BLaER1 treated with 17β-estradiol and CSF1 and Interleukin-3, amounts not matched to agents 10 nM and 100 nM (cell line): ENCODE data around the gene CCDC85C.
A peak's percentile ranks its signal among the peaks of the same experiment; 100 is the strongest.

Source experiments
- H3K27ac ChIP-seq, 11 experiments: shearing (Covaris generic); formaldehyde crosslinking; 2 replicates each; pipeline ENCODE4 v1.8.1; 2022
- H3K27me3 ChIP-seq, 11 experiments: shearing (Covaris generic); formaldehyde crosslinking; 2 replicates each; pipeline ENCODE4 v1.8.1; 2022
- H3K36me3 ChIP-seq, 11 experiments: shearing (Covaris generic); formaldehyde crosslinking; 2 replicates each; pipeline ENCODE4 v1.8.1; 2022
- H3K4me1 ChIP-seq, 10 experiments: shearing (Covaris generic); formaldehyde crosslinking; 2 replicates each; pipeline ENCODE4 v1.8.1; 2022
- H3K4me2 ChIP-seq, 11 experiments: shearing (Covaris generic); formaldehyde crosslinking; 2 replicates each; pipeline ENCODE4 v1.8.1; 2022
- H3K4me3 ChIP-seq, 10 experiments: shearing (Covaris generic); formaldehyde crosslinking; 2 replicates each; pipeline ENCODE4 v1.8.1; 2022
- H3K9ac ChIP-seq, 11 experiments: shearing (Covaris generic); formaldehyde crosslinking; 2 replicates each; pipeline ENCODE4 v1.8.1; 2022
- H3K9me3 ChIP-seq, 11 experiments: shearing (Covaris generic); formaldehyde crosslinking; replicated peaks in 1 of 11; 2 replicates each; pipeline ENCODE4 v1.8.1; 2022
- H4K20me1 ChIP-seq, 11 experiments: shearing (Covaris generic); formaldehyde crosslinking; 2 replicates each; pipeline ENCODE4 v1.8.1; 2022
- Cebpa-rat ChIP-seq, 11 experiments: shearing (Covaris generic); IDR thresholded peaks; 2 replicates each; pipeline ENCODE4 v1.8.1; 2022

CCDC85C gene

DNA sequence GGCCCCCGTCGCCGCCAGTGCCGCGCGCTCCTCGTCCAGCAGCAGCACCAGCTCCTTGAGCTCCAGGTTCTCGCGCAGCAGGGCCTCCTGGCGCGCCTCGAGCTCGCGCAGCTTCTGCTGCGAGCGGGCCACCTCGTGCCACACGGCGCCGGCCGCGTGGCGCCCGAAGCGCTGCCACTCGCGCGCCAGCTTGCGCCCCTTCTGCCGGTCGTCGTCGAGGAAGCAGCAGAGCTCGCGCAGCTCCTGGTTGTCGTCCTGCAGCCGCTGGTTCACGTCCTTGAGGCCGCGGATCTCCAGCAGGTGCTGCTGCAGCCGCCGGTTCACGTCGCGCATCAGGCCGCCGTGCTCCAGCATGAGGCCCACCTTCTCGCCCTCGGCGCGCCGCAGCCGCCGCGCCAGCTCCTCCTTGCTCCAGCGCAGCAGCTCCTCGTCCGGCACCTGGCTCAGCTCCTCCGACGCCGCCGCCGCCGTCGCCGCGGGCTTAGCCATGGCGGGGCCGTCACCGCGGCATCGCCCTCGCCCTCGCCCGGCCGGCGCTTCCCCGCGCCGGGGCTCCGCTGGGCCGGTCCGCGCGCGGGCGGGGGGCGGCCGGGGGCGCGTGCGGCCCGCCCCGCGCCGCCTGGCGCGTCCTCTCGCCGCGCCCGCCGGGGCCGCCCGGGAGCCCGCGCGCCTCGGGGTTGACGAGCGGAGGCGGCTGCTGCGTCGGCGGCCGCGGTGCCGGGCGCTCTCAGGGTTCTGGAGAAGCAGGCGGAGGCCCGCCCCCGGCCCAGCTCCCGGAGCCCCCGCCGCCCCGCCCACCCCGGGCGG lies at the start of gene CCDC85C:
CCDC85C (minus strand) TSS at position 737 of the 807 bp plus-strand sequence; CDS start at position 489, 248 bp downstream.
- Histone ChIP-seq H3K27me3 (peaks cover 0 to 4% (median 0%) of the 10 kb centered on the region in 11 experiments; a peak in 1 of 22 replicates), H3K4me1 (peaks cover 33 to 66% (median 64%) of the 10 kb centered on the region in 10 experiments), H3K27ac (peak within 1 kb of the TSS; percentile 58 to 92 (median 90); a peak in 20 of 22 replicates), H3K9me3 (no peaks in the 10 kb centered on the region), H3K36me3 (no peaks in the 10 kb centered on the region; a peak in 1 of 22 replicates), H4K20me1 (peaks cover 0 to 60% (median 17%) of the 10 kb centered on the region in 11 experiments; a peak in 14 of 22 replicates), H3K9ac (peak within 1 kb of the TSS; percentile 80 to 95 (median 91)), H3K4me3 (peak within 1 kb of the TSS; percentile 77 to 94 (median 88)), H3K4me2 (peak within 1 kb of the TSS; percentile 92 to 100 (median 97))
- no peak for TF ChIP-seq Cebpa-rat (IDR thresholded peaks at IDR 0.05)

- TF ChIP-seq Cebpa-rat (IDR thresholded peaks at IDR 0.05) = no peak
- Histone ChIP-seq H3K27ac (no peak overlapping the region), H3K4me2 (peak overlapping the region; percentile 13 to 81 (median 73); a peak in 20 of 22 replicates), H3K4me3 (no peak overlapping the region), H3K27me3 (peaks cover 0 to 3% (median 0%) of the 10 kb centered on the region in 11 experiments; a peak in 3 of 22 replicates), H3K9me3 (no peaks in the 10 kb centered on the region), H3K4me1 (peaks cover 22 to 52% (median 35%) of the 10 kb centered on the region in 10 experiments), H4K20me1 (no peaks in the 10 kb centered on the region), H3K9ac (0 out of 22 replicates have a peak overlapping the region, but pooled peaks of 1 of the 11 experiments have one; percentile 11), H3K36me3 (no peaks in the 10 kb centered on the region)
These were observed 48.1 kb upstream of the CCDC85C start for GRCh38 chr14:99651953-99652746.

DNA sequence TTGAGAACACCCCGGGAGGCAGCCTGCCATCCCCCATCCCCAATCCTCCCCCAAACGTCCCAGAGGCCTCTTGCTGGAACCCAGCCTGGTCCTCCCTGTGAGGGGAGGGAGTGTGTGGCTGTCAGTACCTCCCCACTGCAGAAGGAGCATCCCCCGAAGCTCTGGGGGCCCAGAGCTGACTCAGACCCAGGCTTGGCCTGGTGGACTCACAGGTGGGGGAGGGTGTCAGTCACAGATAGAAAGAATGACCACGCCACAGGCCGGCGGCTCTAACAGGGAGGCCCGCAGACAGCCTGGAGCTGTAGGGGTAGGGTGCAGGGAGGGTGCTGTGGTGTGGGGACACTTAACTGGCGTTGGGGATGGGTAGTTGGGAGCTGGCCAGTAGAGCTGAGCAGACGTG lies 46.2 kb upstream of the CCDC85C start:
- TF ChIP-seq Cebpa-rat (IDR thresholded peaks at IDR 0.05) = no peak

GRCh38 chr14:99649643-99650042 lies 45.6 kb upstream of the CCDC85C start:
- Histone ChIP-seq H3K4me2 (peak overlapping the region in 4 of 11 experiments; percentile 24 to 57 (median 32); a peak in 4 of 22 replicates), H3K36me3 (no peaks in the 10 kb centered on the region), H3K4me1 (peaks cover 30 to 54% (median 38%) of the 10 kb centered on the region in 10 experiments), H4K20me1 (no peaks in the 10 kb centered on the region), H3K27me3 (peaks cover 12 to 26% (median 19%) of the 10 kb centered on the region in 11 experiments), H3K9me3 (no peaks in the 10 kb centered on the region), H3K9ac (no peak overlapping the region), H3K27ac (no peak overlapping the region), H3K4me3 (no peak overlapping the region)
- TF ChIP-seq Cebpa-rat (IDR thresholded peaks at IDR 0.05) = no peak

More for the DNA sequence above, 46.2 kb upstream of the CCDC85C start:
- H3K27me3 ChIP-seq = peaks cover 11 to 20% (median 13%) of the 10 kb centered on the region in 11 experiments
- no peaks in the 10 kb centered on the region for H3K9me3 ChIP-seq
- H3K27ac ChIP-seq = no peak overlapping the region
- no peaks in the 10 kb centered on the region for H3K36me3 ChIP-seq
- no peak overlapping the region for H3K4me3 ChIP-seq
- no peak overlapping the region for H3K9ac ChIP-seq
- H3K4me1 ChIP-seq = peaks cover 25 to 48% (median 32%) of the 10 kb centered on the region in 10 experiments
- no peak overlapping the region for H3K4me2 ChIP-seq
- H4K20me1 ChIP-seq = no peaks in the 10 kb centered on the region

GRCh38 chr14:99649219-99649618 lies 45.2 kb upstream of the CCDC85C start:
- TF ChIP-seq Cebpa-rat (IDR thresholded peaks at IDR 0.05) = no peak
- Histone ChIP-seq H3K4me3 (no peak overlapping the region), H3K9me3 (no peaks in the 10 kb centered on the region), H3K9ac (no peak overlapping the region), H4K20me1 (no peaks in the 10 kb centered on the region), H3K27ac (no peak overlapping the region), H3K36me3 (no peaks in the 10 kb centered on the region), H3K27me3 (peaks cover 12 to 30% (median 23%) of the 10 kb centered on the region in 11 experiments), H3K4me1 (peaks cover 30 to 53% (median 39%) of the 10 kb centered on the region in 10 experiments), H3K4me2 (peak overlapping the region in 5 of 11 experiments; percentile 11 to 57 (median 31); a peak in 8 of 22 replicates)

DNA sequence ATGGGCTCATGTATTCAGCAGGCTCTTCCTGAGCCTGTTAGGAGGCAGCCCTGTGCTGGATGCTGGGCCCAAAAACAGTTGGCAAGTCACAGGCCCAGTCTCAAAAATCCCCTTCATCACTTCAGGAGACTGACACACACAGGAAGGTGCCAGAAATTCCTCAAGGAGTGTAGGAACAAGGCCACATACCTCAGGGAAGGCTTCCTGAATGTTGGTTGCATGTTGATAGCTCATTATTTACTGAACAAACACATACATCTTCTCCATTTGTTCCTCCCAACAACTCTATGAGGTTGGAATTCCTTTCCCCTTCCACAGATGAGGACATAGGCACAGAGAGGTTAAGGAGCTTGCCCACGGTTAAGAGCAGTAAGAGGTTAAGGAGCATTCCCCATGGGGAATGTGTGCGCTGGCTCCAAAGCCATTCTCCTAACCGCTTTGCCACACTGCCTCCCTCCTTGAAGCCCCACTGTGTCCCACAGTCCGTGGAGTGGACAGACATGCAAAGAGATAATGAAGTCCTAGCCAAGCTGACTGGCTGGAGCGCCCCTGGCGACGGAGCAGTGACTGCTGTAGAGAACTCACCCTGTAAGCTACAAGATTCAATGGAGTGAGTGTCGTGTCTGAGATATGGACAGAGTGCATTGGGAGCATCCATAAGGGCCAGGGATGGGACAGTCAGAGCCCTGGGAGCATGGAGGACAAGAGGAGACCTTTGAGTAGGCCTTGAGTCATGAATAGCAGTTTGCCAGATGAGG lies 44.2 kb upstream of the CCDC85C start:
- TF ChIP-seq Cebpa-rat (IDR thresholded peaks at IDR 0.05) = no peak
- Histone ChIP-seq H3K27me3 (peaks cover 12 to 40% (median 33%) of the 10 kb centered on the region in 11 experiments), H3K4me2 (peak overlapping the region in 3 of 11 experiments; percentile 1 to 26 (median 18); a peak in 2 of 22 replicates), H3K36me3 (no peaks in the 10 kb centered on the region), H3K4me3 (no peak overlapping the region), H3K9ac (no peak overlapping the region), H3K27ac (no peak overlapping the region), H3K9me3 (no peaks in the 10 kb centered on the region), H4K20me1 (peaks cover 0 to 4% (median 0%) of the 10 kb centered on the region in 11 experiments; a peak in 1 of 22 replicates), H3K4me1 (peaks cover 34 to 52% (median 45%) of the 10 kb centered on the region in 10 experiments)

GRCh38 chr14:99647411-99647810 lies 43.4 kb upstream of the CCDC85C start:
- no peak for TF ChIP-seq Cebpa-rat (IDR thresholded peaks at IDR 0.05)
- Histone ChIP-seq H3K27ac (no peak overlapping the region), H3K9ac (no peak overlapping the region), H3K9me3 (no peaks in the 10 kb centered on the region), H3K27me3 (peaks cover 12 to 45% (median 37%) of the 10 kb centered on the region in 11 experiments), H3K36me3 (no peaks in the 10 kb centered on the region), H3K4me3 (no peak overlapping the region), H3K4me2 (peak overlapping the region in 3 of 11 experiments; percentile 1 to 18 (median 11); a peak in 2 of 22 replicates), H4K20me1 (peaks cover 0 to 4% (median 0%) of the 10 kb centered on the region in 11 experiments; a peak in 1 of 22 replicates), H3K4me1 (peaks cover 34 to 51% (median 43%) of the 10 kb centered on the region in 10 experiments)
